SK-N-SH (cell line): ENCODE measurements around the gene ZNF586. TPM values are rescaled to one million over a fixed set of nuclear protein-coding genes. Genes with fewer than 3 reads are reported as not detected.

ENCODE experiments used
- CTCF ChIA-PET: fragments of 300-600, 350-600 bp; formaldehyde crosslinking; extraction: SDS; loops from one replicate; lab custom pipeline; 2021; lab: Yijun Ruan, JAX
- POLR2A ChIA-PET: fragments of 350-600 bp; sonication (Branson Sonifier 250); formaldehyde crosslinking; extraction: SDS; loops from one replicate; lab custom pipeline; 2020; ENCODE audit warnings: antibody characterized with exemption, inconsistent platforms; lab: Yijun Ruan, JAX
- DNase-seq: peaks from one replicate; pipeline ENCODE4 v3.0.0; 2012
- H2AFZ ChIP-seq: fragments of 200-600 bp; sonication (generic); 2 replicates; pipeline ENCODE4 v1.8.1; 2016; ENCODE audit warnings: antibody characterized with exemption, mild to moderate bottlenecking, low read depth
- H3F3A ChIP-seq: fragments of 200-600 bp; sonication (generic); replicated peaks from 2 replicates; pipeline ENCODE3; 2016; ENCODE audit warnings: antibody characterized with exemption, mild to moderate bottlenecking; ENCODE audit not compliant: insufficient read depth
- H3K27ac ChIP-seq, 2 experiments: fragments of 200-500 bp in 1 of 2; fragments of 200-600 bp in 1 of 2; sonication (Bioruptor generic) in 1 of 2; sonication (generic), shearing (Covaris generic) in 1 of 2; 2 replicates each; pipeline versions ENCODE4 v1.5.1 to v1.6.1; 2014 to 2016; ENCODE audit warnings: low read depth in 2 of 2, inconsistent platforms in 1 of 2, low read length in 1 of 2, mild to moderate bottlenecking in 1 of 2, mixed read lengths in 1 of 2
- H3K27me3 ChIP-seq: fragments of 200-600 bp; sonication (generic), shearing (Covaris generic); 2 replicates; pipeline ENCODE4 v1.6.1; 2016; ENCODE audit warnings: mixed run types; ENCODE audit not compliant: insufficient read depth
- H3K36me3 ChIP-seq, 2 experiments: fragments of 200-500 bp in 1 of 2; fragments of 200-600 bp in 1 of 2; sonication (Bioruptor generic) in 1 of 2; sonication (generic) in 1 of 2; replicated peaks in 1 of 2; 2 replicates each; pipeline versions ENCODE3 to v1.5.1; 2014 to 2016; ENCODE audit warnings: low read length in 1 of 2, mild to moderate bottlenecking in 1 of 2; ENCODE audit not compliant: insufficient read depth in 2 of 2, control insufficient read depth in 1 of 2
- H3K4me1 ChIP-seq, 2 experiments: fragments of 200-500 bp in 1 of 2; fragments of 200-600 bp in 1 of 2; sonication (Bioruptor generic) in 1 of 2; sonication (generic), shearing (Covaris generic) in 1 of 2; 2 replicates each; pipeline versions ENCODE4 v1.5.1 to v1.6.1; 2014 to 2016; ENCODE audit warnings: low read depth in 1 of 2, low read length in 1 of 2, mixed run types in 1 of 2; ENCODE audit not compliant: insufficient read depth in 2 of 2, control insufficient read depth in 1 of 2
- H3K4me2 ChIP-seq: fragments of 200-600 bp; sonication (generic), shearing (Covaris generic); 2 replicates; pipeline ENCODE4 v1.6.1; 2017; ENCODE audit warnings: mixed run types
- H3K4me3 ChIP-seq, 2 experiments: fragments of 200-500 bp in 1 of 2; fragments of 200-600 bp in 1 of 2; sonication (Bioruptor generic) in 1 of 2; sonication (generic), shearing (Covaris generic) in 1 of 2; 2 replicates each; pipeline versions ENCODE4 v1.5.1 to v1.8.1; 2014 to 2016; ENCODE audit warnings: low read depth in 2 of 2, inconsistent platforms in 1 of 2, low read length in 1 of 2, mild to moderate bottlenecking in 1 of 2, mixed read lengths in 1 of 2, moderate library complexity in 1 of 2
- H3K79me2 ChIP-seq: fragments of 200-600 bp; sonication (generic); 2 replicates; pipeline ENCODE4 v1.8.1; 2017; ENCODE audit warnings: mild to moderate bottlenecking; ENCODE audit not compliant: insufficient read depth
- H3K9ac ChIP-seq: fragments of 200-600 bp; sonication (generic); 2 replicates; pipeline ENCODE4 v1.6.1; 2017; ENCODE audit warnings: mixed run types
- H3K9me2 ChIP-seq: fragments of 200-600 bp; sonication (generic); 2 replicates; pipeline ENCODE4 v1.6.1; 2017; ENCODE audit warnings: mixed run types
- H3K9me3 ChIP-seq: fragments of 200-600 bp; sonication (generic); 2 replicates; pipeline ENCODE4 v1.6.1; 2017; ENCODE audit warnings: mixed run types, mild to moderate bottlenecking, moderate library complexity
- H4K20me1 ChIP-seq: fragments of 200-600 bp; sonication (generic); 2 replicates; pipeline ENCODE4 v1.6.1; 2017; ENCODE audit warnings: mild to moderate bottlenecking, mixed run types; ENCODE audit not compliant: insufficient read depth
- CHD2 ChIP-seq: fragments of 150-350 bp; IDR thresholded peaks from 2 replicates; pipeline ENCODE4 v1.6.1; 2018; ENCODE audit warnings: low read length; ENCODE audit not compliant: partially characterized antibody
- ELF1 ChIP-seq: IDR thresholded peaks from 2 replicates; pipeline ENCODE4 v1.4.0; 2012
- EZH2phosphoT487 ChIP-seq: fragments of 200-600 bp; sonication (generic); IDR thresholded peaks from 2 replicates; pipeline ENCODE4 v1.6.1; 2017; ENCODE audit warnings: low read depth, mixed run types, mild to moderate bottlenecking, antibody characterized with exemption, moderate library complexity, borderline replicate concordance
- FOSL2 ChIP-seq: IDR thresholded peaks from 2 replicates; pipeline ENCODE4 v1.4.0; 2012; ENCODE audit warnings: low read depth, mild to moderate bottlenecking, moderate library complexity, borderline replicate concordance
- FOXJ3 ChIP-seq: sonication (generic); formaldehyde crosslinking; IDR thresholded peaks from 2 replicates; pipeline ENCODE4 v1.5.1; 2020; ENCODE audit warnings: mild to moderate bottlenecking, missing genetic modification reagents
- GATA2 ChIP-seq: sonication (generic); formaldehyde crosslinking; IDR thresholded peaks from 2 replicates; pipeline ENCODE4 v1.5.0; 2020; ENCODE audit warnings: mild to moderate bottlenecking, missing genetic modification reagents
- MEF2A ChIP-seq: IDR thresholded peaks from 2 replicates; pipeline ENCODE4 v1.4.0; 2012; ENCODE audit warnings: low read depth, borderline replicate concordance
- POLR2AphosphoS5 ChIP-seq: IDR thresholded peaks from 2 replicates; pipeline ENCODE4 v1.6.1; 2012; ENCODE audit warnings: low read depth, low read length
- RAD21 ChIP-seq: IDR thresholded peaks from 2 replicates; pipeline ENCODE4 v1.6.1; 2012; ENCODE audit warnings: mild to moderate bottlenecking, low read length
- RCOR1 ChIP-seq: fragments of 150-350 bp; IDR thresholded peaks from 2 replicates; pipeline ENCODE4 v1.6.1; 2017; ENCODE audit warnings: antibody characterized with exemption, low read length
- RXRA ChIP-seq: IDR thresholded peaks from 2 replicates; pipeline ENCODE4 v1.4.0; 2012; ENCODE audit warnings: low read depth, mild to moderate bottlenecking, borderline replicate concordance
- SIN3A ChIP-seq: IDR thresholded peaks from 2 replicates; pipeline ENCODE4 v1.6.1; 2012; ENCODE audit warnings: low read depth, mild to moderate bottlenecking, low read length, moderate library complexity, borderline replicate concordance
- TAF1 ChIP-seq: IDR thresholded peaks from 2 replicates; pipeline ENCODE4 v1.6.1; 2012; ENCODE audit warnings: low read depth, mild to moderate bottlenecking, low read length, moderate library complexity, borderline replicate concordance
- TCF12 ChIP-seq: IDR thresholded peaks from 2 replicates; pipeline ENCODE4 v1.4.0; 2012
- YY1 ChIP-seq: IDR thresholded peaks from 2 replicates; pipeline ENCODE4 v1.4.0; 2012; ENCODE audit warnings: low read depth, mild to moderate bottlenecking
- WGBS: methylation state at CpG from one replicate; pipeline ENCODE4 v1.1.6; 2017; ENCODE audit warnings: low lambda C conversion rate; 5-methylcytosine and 5-hydroxymethylcytosine counted together
- polyA plus RNA-seq, 3 experiments: library from polyadenylated mRNA; depleted of rRNA; stranded (reverse); fragments of >200 nt; gene quantifications; 2 replicates each; pipeline ENCODE4 v1.2.3, GENCODE V29; 2012
- TF ChIP-seq, protein P1 (sequence below): fragments of 200-600 bp; sonication (generic); IDR thresholded peaks from 2 replicates; pipeline ENCODE4 v1.6.1; 2017; ENCODE audit warnings: antibody characterized with exemption, mild to moderate bottlenecking, moderate library complexity

Gene ZNF586
- polyA plus RNA-seq, 1 of the 3 experiments (the other 2 are of a cell fraction) = 3.5 TPM

DNA sequence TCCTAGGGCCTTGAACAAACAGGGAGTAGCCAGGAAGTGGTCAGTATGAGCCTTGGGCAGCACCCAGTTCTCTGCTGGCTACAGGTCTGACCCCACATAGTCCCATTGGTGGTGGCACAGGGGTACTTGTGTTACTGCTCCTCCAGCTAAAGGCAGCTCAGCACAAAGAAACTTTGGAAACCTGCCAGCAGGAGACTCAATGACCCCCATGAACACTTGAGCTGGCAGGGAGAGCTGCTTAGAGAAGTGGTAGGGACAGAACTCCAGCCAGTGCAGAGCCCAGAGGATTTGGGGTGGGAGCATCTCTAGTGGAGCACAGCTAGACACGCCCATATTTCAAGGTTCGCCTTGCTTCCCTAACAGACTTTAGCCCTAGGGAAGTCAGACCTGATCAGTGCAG is 10.4 kb upstream of the ZNF586 start:
- no peaks in the 10 kb centered on the region for H3K4me1 ChIP-seq
- no CpG with 5 or more reads among the region's 2 CpGs for WGBS
- ChIA-PET POLR2A (no interaction called here), CTCF (interaction anchor here (0.7 kb wide), 1 partner anchor 13 kb away, joined by 3 read pairs; the partner anchor contains the start of gene ZNF776)
- peaks cover 55 to 57% of the 10 kb centered on the region in 2 experiments for H3K36me3 ChIP-seq
- no peak for DNase-seq
- TF ChIP-seq TCF12 = no peak
- TF ChIP-seq POLR2AphosphoS5 = no peak
- no peak for TF ChIP-seq MEF2A
- H3K9me3 ChIP-seq = no peaks in the 10 kb centered on the region
- H3K9ac ChIP-seq = no peak overlapping the region
- H3F3A ChIP-seq = no peaks in the 10 kb centered on the region
- no peak overlapping the region for H3K27ac ChIP-seq
- H3K4me3 ChIP-seq = no peak overlapping the region
- no peaks in the 10 kb centered on the region for H3K27me3 ChIP-seq
- no peaks in the 10 kb centered on the region for H3K9me2 ChIP-seq
- H3K4me2 ChIP-seq = no peak overlapping the region
- H2AFZ ChIP-seq = no peak overlapping the region
- H3K79me2 ChIP-seq = 0 out of 2 replicates have a peak, but pooled peaks cover 3% of the 10 kb centered on the region
- no peaks in the 10 kb centered on the region for H4K20me1 ChIP-seq

DNA sequence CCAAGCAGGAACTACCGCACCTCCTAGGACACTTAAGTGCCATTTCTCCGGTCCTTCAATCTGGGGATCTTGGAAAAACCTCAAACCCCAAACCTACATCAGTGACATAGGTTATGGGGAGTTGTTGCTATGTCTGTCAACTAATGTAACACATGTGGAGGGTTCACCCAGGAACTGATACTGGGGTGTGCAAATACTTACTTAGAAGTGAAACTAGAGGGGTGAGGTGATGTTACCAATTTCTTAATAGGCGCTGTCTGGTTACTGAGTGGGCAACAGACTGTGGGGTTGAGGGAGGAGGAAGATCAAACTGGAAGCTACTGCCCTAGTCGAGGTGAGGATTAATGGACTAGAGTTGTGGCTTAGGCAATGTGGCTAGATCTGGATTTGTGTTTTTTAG is 1.9 kb downstream of the ZNF586 start:
- Histone ChIP-seq H2AFZ (no peak overlapping the region), H3K4me1 (no peaks in the 10 kb centered on the region), H3K9me2 (no peaks in the 10 kb centered on the region), H3K9me3 (no peaks in the 10 kb centered on the region), H3K4me2 (no peak overlapping the region), H3K27ac (no peak overlapping the region), H3F3A (peaks cover 3% of the 10 kb centered on the region), H4K20me1 (no peaks in the 10 kb centered on the region), H3K4me3 (peak overlapping the region in 1 of 2 experiments; percentile 5; a peak in 1 of 4 replicates), H3K36me3 (peaks cover 4 to 6% of the 10 kb centered on the region in 2 experiments), H3K9ac (no peak overlapping the region), H3K27me3 (no peaks in the 10 kb centered on the region), H3K79me2 (peaks cover 56% of the 10 kb centered on the region)
- TF ChIP-seq TAF1 (no peak), YY1 (no peak), RCOR1 (no peak), POLR2AphosphoS5 (no peak), RXRA (no peak), CHD2 (no peak), FOXJ3 (CRISPR knock-in tag) (no peak), EZH2phosphoT487 (no peak), GATA2 (CRISPR knock-in tag) (no peak), MEF2A (no peak), FOSL2 (no peak), RAD21 (no peak), TCF12 (no peak), SIN3A (no peak), ELF1 (no peak)
- TF ChIP-seq, protein P1, sequence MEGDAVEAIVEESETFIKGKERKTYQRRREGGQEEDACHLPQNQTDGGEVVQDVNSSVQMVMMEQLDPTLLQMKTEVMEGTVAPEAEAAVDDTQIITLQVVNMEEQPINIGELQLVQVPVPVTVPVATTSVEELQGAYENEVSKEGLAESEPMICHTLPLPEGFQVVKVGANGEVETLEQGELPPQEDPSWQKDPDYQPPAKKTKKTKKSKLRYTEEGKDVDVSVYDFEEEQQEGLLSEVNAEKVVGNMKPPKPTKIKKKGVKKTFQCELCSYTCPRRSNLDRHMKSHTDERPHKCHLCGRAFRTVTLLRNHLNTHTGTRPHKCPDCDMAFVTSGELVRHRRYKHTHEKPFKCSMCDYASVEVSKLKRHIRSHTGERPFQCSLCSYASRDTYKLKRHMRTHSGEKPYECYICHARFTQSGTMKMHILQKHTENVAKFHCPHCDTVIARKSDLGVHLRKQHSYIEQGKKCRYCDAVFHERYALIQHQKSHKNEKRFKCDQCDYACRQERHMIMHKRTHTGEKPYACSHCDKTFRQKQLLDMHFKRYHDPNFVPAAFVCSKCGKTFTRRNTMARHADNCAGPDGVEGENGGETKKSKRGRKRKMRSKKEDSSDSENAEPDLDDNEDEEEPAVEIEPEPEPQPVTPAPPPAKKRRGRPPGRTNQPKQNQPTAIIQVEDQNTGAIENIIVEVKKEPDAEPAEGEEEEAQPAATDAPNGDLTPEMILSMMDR = no peak
- CTCF ChIA-PET = no interaction called here
- POLR2A ChIA-PET = no interaction called here
- 96% methylated on average over 4 of the region's 4 CpGs for WGBS
- no peak for DNase-seq
